NCI-H526 treated with DMSO at 0.1 percent for 48 hours (cell line): ENCODE measurements around the gene KIFC3.
"Not testable (repeated sequence)": the region's sequence is repeated elsewhere in the genome, so short reads cannot be mapped to it uniquely, and the experiment has no call there.

Source experiments
- DNase-seq: peaks from one replicate; lab custom pipeline; 2025; lab: John Stamatoyannopoulos, UW

KIFC3 gene

DNA sequence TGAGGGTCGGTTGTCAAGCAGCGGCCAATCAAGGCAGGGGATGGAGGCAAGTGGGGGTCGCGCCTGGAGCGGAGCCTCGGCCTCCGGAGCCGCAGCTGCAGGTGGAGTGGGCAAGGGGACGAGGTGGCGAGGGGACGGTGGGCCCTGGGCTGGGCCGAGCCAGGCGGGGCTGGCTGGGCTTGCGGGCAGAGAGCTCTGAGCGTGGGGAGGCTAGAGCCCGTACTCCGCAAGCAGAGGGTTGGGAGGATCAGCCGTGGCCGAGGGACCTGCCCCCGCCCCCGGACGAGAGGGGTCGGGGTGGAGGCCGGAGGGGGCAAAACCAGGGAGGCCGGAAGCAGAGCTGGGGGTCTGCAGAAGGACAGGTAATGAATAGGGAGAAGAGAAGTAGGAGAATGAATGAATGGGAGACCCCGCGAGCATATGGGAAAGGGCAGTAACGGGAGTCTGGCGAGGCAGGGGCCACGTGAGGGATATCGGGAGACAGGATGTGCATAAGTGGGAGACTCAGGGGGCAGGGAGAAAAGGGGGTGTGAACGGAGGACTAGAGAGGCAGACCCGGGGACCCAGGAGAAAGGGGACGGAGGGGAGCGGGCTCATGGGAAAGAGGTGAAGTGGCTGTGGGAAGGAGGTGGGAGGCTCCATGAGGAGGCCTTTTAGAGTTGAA is 66.4 kb downstream of the KIFC3 start, which contains the start of gene KATNB1:
KATNB1 (plus strand) TSS at position 16 of the 664 bp plus-strand sequence. CDS start 1,474 bp downstream, outside the sequence.
- no peak for DNase-seq

DNA sequence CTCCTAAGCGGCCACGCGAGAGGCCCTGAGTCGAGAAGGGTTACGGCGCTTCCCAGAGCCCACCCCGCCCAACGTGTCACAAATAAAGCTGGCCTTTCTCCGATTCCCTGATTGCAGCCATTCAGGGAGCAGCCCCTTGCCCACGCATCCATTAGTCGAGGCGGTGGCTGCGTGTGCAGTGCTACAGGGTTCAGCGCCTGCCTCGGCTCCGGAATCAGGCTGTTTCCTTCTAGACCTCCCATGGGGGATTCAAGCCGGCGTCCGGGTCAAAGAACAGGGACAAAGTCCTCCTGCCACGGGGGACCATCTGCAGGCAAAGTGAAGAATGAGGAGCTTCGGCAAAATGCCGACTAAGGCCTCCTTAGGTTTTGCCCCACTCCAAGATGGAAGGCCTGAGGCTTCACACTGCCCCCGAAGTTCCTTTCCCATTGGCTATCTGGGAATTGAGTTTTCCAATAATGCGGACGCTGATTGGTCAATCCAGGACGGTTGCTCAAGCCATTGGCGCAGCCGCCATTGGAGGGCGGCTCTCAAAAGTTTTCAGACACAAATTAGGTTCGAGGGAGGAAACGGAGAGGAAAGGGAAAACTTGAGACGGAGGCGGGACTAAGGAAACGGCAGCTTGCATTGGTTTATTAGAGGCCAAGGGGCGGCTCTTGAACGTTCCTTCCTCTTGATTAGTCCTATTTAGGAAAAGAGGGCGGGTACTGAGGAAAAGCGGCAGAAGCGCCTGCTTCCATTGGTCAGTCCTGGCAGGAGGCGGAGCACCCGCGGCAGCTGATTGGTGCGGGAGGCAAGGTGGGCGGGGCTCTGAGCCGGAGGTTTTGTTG is 67.2 kb downstream of the KIFC3 start:
- DNase-seq = peak; percentile 96

DNA sequence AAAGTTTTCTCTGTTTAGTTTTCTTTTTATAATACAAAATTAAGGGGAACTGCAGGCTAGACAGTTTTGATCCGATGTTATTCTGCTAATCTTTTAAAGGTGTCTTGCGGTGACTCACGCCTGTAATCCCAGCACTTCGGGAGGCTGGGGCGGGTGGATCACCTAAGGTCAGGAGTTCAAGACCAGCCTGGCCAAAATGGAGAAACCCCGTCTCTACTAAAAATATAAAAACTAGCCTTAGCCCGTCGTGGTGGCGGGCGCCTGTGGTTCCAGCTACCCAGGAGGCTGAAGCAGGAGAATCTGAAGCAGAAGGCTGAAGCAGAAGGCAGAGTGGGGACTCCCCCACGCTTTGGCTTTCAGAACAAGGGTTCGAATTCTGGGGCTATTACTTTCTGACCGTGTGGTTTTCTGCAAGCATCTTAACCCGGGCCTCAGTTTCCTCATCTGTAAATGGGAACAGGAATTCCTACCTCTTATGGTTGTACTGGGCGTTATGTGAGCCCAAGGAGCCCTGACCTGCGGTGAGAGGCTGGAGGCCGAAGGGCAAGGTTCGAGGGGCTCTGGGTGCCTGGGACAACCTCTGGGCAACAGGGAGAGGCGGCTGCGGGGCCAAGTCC is 67.9 kb downstream of the KIFC3 start:
- no peak for DNase-seq

DNA sequence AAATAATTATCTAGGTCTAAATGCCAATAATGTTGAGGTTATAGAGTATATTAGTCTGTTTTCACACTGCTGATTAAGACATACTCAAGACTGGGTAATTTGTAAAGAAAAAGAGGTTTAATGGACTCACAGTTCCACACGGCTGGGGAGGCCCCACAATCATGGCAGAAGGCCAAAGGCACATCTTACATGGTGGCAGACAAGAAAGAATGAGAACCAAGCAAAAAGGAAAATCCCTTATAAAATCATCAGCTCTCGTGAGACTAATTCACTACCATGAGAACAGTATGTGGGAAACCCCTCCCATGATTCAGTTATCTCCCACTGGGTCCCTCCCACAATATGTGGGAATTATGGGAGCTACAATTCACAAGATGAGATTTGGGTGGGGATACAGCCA is 69.6 kb downstream of the KIFC3 start:
- DNase-seq = no peak

DNA sequence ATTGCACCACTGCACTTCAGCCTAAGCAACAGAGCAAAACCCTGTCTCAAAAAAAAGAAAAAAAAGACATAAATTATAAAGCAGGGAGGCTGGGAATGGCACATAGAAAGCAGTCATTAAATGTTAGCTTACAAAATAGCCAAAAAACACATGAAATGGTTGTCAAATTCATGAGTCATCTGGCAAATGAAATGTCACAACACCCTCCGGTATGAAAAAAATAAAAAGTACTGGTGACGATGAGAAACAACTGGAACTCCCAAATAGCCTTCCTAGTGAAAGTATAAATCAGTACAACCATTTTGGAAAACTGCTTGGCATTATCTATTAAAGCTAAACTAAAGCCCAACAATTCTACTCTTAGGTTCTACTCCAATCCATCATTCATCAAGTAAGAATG is 70.3 kb downstream of the KIFC3 start:
- DNase-seq = no peak

DNA sequence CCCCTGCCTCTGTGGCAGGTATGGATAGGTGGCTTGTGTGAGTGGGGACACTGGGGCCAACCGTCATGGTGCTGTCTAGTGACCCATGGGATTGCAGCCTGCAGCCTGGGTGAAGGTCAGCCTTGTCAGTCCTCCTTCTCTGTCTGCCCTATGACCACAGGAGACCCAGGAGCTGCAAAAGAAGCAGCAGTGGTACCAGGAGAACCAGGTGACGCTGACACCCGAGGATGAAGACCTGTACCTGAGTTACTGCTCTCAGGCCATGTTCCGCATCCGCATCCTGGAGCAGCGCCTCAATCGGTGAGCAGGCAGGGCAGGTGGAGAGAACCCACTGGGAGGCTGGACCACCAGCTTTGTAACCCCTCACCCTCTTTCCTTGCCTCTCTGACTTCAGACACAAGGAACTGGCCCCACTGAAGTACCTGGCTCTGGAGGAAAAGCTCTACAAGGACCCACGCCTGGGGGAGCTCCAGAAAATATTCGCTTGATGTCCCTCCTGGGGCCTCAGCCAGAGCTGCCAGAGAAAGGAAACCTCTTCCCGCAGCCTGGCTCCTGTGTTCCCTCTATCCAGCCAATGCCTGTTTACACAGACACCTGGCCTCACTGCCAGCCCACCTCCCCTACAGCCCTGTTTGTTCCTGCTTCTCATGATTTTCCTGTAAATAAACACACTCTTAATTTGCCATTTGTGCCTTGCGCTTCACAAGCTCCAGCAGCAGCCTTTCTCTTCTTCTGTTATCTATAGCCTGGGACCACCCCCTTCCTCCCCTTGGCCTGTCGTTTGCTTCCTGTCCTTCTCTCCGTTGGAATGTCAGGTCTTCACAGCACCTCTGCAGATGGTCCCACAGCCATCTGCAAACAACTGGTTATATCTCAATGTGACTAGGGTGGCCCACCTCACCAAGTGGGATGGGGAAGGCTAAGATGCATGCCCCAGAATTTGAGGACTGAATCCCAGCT is 71.2 kb downstream of the KIFC3 start:
- no peak for DNase-seq

DNA sequence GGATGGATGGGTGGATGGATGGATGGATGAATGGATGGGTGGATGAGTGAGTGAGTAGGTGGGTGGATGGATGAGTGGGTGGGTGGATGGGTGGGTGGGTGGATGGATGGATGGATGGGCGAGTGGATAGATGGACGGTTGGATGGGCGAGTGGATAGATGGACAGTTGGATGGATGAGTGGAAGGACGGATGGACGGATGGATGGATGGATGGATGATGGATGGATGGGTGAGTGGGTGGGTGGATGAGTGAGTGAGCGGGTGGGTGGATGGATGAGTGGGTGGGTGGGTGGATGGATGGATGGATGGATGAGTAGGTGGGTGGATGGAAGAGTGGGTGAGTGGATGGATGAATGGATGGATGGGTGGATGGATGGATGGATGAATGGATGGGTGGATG is 72.4 kb downstream of the KIFC3 start:
- not testable (repeated sequence) for DNase-seq

DNA sequence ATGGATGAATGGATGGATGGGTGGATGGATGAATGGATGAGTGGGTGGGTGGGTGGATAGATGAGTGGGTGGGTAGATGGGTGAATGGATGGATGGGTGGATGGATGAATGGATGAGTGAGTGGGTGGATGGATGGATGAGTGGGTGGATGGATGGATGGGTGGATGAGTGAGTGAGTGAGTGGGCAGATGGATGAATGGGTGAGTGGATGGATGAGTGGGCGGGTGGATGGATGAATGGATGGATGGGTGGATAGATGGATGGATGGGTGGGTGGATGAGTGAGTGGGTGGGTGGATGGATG is 73.2 kb downstream of the KIFC3 start:
- no peak for DNase-seq

DNA sequence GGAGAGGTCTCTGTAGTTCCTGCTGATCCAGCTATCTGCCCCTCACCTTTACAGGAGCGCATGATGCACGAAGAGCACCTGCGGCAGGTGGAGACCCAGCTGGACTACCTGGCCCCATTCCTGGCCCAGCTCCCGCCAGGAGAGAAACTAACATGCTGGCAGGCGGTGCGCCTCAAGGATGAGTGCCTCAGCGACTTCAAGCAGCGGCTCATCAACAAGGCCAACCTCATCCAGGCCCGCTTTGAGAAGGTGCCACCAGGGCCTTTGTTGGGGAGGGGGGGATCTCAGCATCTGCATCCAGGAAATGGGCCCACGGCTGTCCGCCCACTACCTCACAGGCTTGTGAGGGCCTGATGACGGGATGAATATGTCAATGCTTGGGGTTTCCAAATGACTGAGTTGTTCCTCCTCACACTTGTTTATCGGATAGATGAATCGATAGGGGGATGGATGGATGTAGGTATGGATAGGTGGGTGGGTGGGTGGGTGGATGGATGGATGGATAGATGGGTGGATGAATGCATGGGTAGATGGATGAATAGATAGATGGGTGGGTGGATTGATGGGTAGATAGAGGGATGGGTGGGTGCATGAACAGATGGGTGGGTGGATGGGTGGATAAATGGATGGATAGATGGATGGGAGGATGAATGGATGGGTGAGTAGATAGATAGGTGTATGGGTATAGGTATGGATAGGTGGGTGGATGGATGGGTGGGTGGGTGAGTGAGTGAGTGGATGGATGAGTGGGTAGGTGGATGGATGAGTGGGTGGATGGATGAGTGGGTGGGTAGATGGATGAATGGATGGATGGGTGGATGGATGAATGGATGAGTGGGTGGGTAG is 73.7 kb downstream of the KIFC3 start:
- DNase-seq = no peak

DNA sequence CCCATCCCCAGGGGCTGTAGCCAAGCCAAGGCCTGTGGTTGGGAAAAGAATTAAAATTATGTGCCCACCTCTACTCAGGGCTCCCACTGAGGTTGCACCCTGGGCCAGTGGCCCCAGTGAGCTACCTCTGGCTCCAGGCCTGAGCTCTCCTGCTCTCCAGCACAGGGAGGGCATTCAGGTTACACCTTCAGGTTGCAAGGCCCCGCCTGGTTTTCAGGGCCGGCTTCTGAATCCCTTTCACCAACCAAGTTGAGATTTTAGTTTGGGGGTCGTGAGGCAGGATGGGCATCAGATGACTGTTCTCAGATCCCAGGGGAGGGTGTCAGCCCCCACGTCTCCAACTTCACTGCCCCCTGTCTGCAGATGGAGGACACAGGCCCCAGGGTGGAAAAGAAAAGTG is 74.7 kb downstream of the KIFC3 start:
- no peak for DNase-seq

DNA sequence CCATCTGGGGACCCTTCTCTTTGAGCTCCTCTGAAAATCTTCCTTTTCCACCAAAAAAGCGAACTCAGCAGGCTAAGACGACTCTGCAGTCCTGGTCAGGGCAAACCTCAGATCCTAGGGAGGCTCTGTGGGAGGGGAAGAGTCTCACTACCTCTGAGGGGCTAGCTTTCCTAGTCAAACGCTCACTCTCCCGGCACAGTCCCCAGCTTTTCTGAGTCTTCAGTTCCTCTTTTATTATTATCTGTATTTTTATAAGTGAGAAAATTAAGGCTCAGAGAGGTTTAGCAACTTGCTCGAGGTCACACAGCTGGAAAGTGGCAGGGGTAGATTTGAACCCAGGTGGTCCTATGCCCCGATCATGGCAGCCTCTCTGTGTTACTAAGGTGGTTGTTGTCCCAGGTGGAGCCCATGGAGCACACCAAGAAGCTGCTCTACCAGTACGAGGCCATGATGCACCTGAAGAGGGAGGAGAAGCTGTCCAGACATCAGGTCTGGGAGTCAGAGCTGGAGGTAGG is 75.8 kb downstream of the KIFC3 start:
- no peak for DNase-seq

DNA sequence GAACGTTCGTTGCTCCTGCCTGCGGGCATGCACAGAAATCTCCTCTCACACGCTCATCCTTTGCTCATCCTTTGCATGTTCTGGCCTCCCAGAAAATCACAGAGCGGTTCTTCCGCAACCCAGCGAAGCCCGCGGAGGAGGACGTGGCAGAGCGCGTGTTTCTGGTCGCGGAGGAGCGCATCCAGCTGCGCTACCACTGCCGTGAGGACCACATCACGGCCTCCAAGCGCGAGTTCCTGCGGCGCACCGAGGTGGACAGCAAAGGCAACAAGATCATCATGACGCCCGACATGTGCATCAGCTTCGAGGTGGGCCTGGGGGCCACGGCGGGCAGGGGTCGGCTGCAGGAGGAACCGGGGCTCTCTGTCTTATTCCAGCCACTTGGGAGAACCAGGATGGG is 76.3 kb downstream of the KIFC3 start:
- DNase-seq = no peak

DNA sequence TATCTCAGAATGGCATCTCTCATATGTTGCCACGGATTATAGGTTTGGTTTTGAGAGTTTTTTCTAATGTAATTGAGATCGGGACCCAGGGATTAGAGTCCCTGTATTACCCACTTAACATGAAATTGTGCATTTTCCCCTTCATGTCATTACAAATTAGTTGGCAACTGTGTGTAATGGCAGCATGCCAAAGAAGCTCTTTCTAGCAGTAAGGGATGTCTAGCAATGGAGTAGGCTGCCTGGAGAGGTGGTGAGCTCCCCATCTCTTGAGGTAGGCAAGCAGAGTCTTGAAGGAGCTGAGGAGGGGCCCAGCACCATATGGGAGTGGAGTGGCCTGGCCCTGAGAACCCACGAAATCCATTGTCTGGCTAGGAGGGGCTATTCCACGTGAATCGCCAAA is 76.7 kb downstream of the KIFC3 start:
- DNase-seq = no peak

DNA sequence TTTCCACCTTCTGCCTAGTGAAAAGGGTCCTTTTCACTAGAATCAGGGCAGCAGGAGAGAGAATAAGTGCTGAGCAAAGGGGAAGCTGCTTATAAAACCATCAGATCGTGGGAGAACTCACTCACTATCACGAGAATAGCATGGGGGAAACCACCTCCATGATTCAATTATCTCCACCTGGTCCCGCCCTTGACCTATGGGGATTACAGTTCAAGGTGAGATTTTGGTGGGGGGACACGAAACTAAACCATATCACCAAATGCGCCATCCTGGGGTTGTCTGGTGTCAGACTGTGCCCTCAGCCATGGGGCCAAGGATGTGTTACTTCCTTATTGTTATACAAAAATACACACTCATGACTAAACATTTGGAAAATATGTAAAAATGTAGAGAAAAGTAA is 77.1 kb downstream of the KIFC3 start:
- no peak for DNase-seq

DNA sequence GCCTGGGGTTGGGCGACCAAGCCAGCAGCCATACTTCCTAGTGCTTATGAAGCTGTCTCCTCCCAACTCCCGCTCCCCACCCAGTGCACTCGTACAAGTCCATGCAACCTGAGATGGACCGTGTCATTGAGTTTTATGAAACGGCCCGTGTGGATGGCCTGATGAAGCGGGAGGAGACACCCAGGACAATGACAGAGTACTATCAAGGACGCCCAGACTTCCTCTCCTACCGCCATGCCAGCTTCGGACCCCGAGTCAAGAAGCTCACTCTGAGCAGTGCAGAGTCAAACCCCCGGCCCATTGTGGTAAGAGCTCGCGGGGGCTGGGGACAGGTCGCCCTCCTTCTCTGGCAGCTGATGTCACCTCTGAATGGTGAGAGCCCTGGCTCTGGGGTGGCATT is 77.8 kb downstream of the KIFC3 start:
- DNase-seq = no peak

DNA sequence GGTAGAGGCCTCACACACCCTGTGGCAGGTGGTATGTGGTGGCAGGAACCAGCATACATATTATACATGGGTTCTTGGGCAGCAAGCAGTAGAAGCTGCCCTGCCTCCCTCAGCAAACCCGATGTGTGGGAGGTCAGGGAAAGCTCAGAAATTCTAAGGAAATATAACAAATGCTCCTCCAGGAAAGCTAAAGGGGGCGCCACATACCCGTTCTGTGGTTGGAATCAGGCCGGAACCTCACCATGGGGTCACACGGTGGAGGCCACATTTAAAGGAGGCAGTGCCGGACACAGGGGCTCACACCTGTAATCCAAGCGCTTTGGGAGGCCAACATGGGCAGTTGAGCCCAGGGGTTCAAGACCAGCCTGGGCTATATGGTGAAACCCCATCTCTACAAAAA is 79.1 kb downstream of the KIFC3 start:
- no peak for DNase-seq

DNA sequence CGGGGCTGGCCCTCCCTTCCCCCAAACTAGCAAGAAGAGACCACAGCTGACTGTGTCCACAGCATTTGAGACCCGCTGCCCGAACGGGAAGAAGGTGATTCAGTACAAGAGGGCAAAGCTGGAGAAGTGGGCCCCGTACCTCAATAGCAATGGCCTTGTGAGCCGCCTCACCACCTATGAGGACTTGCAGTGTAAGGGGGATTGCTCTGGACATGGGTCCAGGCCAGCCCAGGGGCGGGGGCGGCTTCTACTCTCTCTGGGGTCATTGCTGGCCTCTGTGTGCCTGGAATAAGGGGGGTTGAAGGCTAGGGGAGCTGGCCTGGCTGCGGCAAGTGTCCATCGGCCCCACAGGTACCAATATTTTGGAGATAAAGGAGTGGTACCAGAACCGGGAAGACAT is 79.6 kb downstream of the KIFC3 start:
- DNase-seq = no peak

DNA sequence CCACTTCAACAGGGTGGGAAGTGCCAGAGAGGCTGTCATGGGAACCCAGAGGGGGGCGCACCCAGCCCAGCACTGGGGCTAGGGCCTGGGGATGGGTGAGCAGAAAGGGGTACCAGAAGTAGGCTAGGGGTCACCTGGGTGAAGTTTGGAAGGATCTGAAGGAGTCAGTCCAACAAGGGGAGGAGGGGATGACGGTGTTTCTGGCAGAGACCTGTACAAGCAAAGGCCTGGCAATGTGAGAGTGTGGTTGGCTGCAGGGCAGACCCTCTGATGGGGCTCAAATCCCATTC is 80.1 kb downstream of the KIFC3 start:
- DNase-seq = no peak

DNA sequence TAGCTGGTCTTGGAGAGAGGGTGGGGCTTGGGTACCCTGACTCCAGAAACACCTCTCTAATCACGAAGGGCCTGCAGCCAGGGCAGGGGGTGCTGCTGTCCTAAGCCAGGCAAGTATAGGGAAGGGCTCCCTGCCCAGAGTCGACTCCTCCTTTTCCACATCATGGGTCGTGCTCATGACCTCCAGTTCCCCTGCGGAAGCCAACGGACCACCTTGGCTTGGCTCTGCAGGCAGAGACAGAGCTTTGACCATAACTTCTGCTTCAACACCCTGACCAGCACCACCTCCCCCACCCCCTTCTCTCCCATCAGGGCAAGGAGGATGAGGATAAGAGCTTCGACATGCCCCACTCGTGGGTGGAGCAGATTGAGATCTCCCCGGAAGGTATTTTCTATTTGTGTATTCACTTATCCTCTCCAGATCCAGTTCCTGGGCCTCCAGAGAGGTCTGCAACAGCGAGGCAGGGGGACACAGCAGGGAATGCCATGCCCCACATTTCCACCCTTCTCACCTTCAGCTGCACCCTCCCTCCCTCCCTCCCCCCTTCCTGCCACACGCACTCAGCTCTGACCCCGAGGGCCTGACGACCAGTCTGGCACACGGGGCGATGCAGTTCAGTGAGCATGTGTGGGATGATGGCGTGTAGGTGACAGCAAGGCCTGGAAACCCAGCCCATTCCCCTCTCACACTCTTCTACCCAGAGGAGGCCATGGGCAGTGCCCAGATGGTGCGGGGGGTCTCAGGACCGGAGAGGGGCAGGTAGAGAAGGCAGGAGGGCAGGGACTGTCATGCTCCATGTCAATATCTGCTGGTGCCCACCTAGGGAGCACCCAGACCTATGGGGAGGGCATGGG is 80.7 kb downstream of the KIFC3 start:
- no peak for DNase-seq

DNA sequence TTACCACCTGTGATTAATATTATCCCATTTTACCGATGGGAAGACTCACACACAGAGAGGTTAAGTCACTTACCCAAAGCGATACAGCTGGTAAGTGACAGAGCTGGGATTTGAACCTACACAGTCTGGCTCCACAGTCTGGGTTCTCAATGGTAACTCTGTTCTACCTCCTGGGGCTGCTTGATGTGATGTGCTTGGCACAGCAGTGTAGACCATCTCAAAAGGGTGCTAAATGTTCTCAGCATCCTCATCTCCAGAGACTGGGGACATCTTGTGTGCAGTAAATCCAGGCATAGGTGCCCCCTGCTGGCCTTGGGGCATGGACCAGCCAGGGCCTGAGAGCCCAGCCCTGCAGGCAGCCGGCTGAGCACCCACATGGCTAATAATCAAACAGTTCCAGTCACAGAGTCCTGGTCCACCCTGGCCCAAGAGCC is 82.1 kb downstream of the KIFC3 start:
- DNase-seq = no peak
